GM21825 (cell line): ENCODE results near the gene RGP1.
A peak's percentile ranks its signal among the peaks of the same experiment; 100 is the strongest.

Source experiments
- ATAC-seq: cut with Tn5 transposase; IDR thresholded peaks from one replicate; pipeline ENCODE4 v1.9.1; 2021; ENCODE audit warnings: mild to moderate bottlenecking, moderate library complexity; ENCODE audit not compliant: unreplicated experiment

The RGP1 gene, protein sequence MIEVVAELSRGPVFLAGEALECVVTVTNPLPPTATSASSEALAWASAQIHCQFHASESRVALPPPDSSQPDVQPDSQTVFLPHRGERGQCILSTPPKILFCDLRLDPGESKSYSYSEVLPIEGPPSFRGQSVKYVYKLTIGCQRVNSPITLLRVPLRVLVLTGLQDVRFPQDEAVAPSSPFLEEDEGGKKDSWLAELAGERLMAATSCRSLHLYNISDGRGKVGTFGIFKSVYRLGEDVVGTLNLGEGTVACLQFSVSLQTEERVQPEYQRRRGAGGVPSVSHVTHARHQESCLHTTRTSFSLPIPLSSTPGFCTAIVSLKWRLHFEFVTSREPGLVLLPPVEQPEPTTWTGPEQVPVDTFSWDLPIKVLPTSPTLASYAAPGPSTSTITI

DNA sequence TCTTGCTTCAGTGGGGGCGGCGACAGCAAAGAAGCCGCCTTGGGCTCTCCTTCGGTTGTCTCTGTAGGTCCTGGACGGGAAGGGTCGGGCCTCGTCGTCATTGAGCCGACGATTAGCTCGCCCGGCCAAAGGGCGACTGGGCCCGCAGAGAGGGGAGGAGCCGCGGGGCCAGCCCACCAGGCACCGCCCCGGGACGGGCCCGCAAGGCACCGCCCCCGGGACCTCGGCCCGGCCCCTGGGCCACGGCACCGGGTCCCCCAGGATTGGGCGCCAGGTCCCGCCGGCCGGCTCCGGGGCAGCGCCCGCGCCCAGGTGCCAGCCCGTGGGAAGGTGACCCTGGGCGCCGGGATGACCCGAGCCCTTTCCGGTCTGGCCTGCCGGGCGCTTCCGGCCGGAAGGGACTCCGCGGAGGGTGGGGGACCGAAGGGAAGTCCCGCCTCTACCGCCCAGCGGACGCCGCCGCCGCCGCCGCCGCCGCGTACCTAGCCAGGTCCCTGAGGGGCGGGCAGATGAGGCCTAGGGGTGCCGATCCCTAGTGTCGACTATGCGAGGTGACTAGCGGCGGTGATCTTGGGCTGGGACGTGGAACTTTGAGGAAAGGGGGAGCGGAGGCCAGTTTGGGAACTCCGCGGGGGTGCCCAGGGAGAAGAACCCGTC is at the start of gene RGP1, which contains the start of gene GBA2:
Gene RGP1 (plus strand): TSS at position 430 of the 657 bp plus-strand sequence. CDS start 469 bp downstream, outside the sequence.
Gene GBA2 (minus strand): TSS at position 371 of the 657 bp plus-strand sequence. CDS start 524 bp downstream, outside the sequence.
- ATAC-seq: peak; percentile 73

DNA sequence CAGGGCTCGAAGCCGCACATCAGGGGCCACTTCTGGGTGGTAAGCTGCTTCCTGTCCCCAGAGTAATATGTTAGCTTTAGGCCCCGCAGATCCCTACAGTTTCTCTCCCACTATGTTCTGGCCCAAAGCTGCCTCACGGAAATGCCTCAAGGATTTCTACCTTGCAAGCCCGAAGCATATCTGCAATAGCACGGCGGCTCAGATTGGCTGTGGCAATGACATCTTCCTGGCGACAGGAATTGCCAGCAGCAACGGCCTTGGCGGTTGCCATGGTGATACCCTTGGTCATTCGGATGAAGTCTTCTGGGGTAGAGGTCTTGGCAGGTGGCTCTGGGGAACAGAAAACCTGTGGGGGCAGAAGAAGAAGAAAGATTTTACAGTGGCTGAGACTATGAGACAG is 49.1 kb upstream of the RGP1 start:
- no peak for ATAC-seq

DNA sequence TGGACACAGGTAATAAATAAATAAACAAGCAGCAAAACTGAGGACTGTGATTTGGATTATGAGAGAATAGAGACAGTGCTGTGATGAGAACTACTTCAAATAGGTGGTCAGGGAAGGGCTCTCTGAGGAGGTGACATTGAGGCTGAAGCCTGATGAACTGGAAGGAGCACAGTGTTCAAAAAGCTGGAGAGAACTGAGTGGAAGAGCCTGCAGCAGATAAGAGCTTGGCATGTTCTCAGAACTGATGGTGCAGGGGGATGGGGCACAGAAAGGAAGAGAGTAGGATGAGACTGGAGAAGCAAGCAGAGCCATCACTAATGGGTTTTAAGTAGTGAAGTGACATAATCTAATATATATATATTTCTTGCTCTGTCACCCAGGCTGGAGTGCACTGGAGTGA is 48.1 kb upstream of the RGP1 start:
- no peak for ATAC-seq

DNA sequence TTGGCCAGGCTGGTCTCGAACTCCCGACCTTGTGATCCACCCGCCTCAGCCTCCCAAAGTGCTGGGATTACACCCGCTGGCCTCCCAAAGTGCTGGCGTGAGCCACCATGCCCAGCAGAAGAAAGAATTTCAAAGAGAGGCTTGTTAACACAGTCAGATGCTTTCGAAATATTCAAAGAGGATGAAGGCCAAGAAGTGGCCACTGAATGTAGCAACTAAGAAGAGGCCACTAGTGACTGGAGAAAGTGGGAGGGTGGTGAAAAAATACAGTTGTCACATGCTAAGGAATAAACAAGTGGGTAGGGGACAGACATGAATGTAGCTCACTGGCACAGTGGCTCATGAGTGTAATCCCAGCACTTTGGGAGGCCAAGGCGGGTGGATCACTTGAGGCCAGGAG is 46.4 kb upstream of the RGP1 start:
- ATAC-seq: no peak

DNA sequence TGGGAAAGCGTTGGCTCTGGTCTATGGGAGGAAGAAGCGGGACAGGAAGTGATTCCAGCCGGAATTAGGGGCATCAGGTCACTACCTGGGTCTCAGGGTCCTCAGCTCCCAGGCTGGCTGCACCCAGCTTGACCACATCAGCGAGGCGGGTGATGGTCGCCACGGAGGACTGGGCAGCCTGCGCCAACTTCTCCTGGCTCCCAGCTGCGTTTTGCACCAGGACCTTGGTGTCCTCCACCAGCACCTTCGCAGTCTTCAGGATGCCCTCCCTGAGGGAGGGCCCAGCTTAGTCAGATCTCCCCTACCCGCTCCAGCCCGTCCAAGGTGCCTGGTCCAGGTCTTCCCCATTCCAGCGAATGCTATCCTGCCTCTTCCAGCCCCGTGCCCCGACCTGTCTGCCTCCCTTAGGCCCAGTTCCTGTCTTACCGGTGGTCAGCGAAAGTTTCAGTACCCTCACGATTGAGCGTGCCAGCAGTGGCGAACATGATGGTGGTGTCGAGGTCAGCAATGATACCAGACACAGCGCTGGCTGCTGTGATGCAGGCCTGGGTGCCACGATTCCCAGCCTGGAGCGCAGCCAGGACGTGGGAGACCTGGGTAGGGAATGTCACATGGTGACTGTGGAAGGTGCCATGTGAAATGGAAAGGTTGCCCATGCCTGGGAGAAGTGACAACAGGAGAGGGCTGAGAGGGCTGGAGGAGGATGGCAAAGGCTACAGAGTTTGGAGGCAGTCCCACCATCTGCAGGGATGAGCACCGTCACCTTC is 45.0 kb upstream of the RGP1 start:
- no peak for ATAC-seq

DNA sequence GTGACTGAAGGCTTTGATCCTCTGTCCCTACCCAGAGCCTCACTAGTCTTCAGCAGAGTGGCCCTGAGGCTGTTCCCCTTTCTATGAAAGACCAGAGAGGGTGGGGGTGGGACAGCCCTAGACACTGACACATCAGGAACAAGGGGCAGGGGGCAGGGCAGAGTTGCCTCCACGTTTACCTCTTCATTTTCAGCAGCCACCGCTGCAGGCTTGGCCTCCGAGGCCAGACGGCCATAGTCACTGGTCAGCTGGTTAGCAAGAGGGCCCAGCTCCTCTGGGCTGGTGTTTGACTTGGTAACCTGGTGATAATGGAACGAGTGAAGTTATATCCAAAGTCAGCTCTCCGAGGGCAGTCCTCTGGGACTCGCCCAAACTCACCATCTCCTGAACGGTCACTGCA is 43.7 kb upstream of the RGP1 start:
- ATAC-seq: no peak

DNA sequence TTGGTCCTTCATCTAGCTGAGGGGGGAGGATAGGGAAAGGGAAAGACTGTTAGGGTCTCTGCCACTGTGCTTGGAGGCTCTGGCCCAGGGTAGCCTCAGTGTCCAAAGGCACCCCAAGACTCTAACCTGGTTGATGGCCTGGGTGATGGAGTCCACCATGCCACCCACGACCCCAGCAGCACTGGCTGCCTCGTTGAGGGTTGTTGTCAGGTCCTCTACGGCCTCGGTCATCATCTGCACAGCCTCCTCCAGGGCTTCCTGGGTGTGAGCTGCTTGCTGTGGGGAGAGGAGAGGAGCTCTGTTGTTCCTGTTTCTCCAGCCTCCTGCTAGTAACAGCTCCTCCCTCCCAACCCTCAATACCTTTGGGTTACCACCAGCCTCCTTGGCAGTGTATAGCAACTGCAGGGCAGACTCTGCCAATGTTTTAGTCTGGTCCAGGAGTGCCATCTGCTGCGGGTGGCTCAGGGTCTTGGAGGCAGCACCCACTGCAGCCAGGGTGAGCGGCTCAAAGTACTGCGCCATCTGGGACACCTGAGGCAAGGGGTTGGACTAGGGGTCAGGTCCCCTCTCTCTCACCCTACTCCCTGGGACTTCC is 43.2 kb upstream of the RGP1 start:
- no peak for ATAC-seq

DNA sequence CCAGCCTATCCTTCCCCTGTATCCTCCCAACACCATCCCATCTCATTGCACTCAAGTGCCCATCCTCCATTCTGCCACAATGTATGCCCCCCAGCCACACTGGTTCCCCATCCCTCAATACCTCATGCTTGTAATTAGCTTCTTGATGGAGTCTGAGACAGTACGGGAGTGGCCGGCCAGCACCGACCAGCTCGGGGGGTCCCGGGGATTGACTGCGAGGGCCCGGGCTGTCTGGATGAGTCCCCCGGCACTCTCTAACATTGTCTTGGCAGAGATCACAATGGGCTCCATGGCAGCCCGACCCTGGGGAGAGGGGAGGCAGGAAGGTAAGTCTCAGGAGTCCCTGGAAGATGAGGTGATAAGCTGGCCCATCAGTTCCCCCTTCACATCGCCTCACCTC is 42.1 kb upstream of the RGP1 start:
- no peak for ATAC-seq

DNA sequence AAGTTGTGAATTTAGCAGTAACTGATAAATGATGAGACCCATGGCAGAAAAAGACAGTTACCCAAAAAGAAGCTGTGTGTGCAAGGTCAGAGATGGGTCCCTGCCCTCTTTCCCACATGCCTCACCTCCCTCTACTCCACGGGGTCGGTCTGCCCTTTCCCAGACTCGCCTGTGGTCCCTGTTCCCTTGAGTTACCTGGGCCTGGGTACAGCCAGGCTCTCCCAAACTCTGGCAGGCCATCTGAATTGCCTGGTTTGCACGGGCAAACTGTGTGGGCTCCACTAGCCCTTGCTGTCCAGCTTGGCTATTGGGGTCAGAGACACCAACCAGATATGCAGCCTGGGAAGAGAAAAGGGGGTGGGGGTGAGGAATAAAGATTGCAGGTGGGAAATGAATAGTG is 40.9 kb upstream of the RGP1 start:
- no peak for ATAC-seq

DNA sequence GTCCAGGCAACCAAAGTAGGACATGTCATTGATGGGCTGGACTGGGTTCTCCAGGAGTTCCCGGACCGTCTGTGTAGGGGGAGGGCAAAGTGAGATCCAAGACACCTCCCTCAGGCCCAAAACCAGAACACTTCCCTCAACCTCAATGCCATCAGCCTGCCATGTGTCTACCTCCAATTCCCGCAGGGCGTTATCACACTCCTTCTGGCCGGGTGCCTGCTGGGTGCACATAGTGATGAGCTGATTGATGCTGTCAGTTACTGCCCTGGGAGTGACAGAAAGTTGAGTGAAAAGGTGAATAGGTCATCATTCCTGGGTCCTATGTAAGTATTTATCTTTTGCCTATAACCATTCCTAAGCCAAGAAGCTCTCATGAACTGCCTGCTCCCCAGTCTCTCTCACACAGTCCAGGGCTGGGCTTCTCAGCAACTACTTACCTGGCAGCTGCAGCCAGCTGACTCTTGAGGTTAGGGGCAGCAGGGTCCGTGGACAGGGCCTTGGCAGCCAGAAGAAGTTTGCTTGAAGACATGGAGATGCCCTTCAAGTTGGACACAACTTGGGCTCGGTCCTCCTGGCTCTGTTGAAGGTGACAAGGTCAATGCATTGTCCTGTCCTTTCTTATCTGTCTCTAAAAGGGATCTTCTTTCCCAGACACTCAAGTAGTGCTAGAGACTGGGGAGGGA is 38.1 kb upstream of the RGP1 start:
- ATAC-seq: no peak

DNA sequence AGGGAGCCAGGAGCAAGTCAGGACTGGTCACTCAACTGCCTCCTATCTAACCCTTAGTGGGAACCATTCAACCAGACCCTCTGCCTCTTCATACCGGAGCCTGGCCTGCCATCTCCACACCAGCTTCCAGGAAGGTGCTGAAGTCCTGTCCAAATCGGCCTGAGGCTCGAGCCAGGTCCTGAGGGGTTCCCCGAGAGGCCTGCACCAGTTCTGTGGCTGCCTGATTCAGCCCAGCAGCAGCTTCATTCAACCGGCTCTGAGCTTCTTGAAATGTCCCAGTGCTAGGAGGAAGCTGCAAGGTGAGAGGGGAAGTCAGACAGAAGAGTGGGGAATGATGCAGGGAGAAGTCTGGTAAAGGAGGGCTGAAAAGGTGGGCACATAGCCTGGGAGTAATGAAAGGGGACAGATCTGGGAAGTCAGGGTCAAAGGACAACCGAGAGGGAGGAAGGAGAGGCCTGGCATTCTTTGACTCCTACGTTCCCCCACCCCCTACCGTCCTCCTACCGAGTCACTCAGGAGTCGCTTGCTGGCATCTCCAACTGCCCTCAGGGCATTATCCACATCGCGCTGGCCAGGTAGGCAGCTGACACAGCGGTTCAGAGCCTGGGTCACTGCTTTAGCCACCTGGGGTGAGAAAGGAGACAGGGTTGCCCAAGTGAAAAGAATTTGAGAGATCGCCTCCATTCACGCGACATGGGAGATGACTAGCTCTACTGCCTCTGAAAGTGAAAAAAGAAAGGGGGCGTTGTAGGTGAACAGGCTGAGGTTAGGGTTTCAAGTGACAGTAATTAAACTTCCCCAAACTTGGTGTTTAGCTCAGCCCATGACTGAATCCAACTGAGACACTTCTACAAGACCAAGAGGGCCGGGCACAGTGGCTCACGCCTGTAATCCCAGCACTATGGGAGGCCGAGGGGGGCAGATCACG is 37.3 kb upstream of the RGP1 start:
- ATAC-seq: no peak

DNA sequence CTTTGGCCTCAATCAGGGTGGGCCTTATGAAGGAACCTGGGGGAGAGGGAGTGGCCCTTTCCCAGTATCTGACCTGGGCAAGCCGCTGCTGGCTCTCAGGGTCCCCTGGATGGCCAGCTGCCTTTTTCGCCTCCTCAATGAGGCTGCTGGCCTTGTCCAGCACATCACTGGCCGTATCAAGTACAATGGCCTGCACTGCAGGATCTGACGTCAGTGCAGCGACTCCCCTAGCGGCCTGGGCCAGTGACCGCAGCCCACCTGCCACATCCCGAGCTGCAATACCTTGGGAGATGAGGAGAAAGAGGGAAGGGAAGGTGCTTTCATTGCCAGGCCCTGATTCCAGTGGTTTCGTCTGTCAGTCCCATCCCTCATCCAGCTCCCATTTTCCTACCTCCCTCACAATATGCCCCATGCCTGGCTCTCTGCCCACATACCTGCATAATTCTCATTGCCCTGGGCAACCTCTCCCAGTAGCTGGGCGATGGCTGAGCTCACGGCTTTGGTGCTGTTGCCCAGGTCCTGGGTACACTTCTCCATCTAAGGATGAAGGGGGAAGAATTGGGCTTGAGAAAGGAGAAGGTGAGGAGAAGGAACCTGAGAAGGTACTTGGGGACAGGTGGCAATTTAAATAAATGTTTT is 36.2 kb upstream of the RGP1 start:
- no peak for ATAC-seq

DNA sequence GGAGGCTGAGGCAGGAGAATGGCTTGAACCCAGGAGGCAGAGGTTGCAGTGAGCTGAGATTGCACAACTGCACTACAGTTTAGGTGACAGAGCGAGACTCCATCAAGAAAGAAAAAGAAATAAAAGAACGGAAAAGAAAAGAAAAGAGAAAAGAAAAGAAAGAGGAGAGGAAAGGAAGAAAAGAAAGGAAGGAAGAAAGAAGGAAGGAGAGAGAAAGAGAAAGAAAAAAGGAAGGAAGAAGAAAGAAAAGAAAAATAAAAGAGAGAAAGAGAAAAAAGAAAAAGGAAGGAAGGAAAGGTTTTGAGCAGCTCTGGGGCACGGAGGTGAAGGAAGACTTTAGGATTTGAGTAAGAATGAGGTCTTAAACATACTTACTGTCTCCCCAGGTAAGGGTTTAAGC is 35.5 kb upstream of the RGP1 start:
- ATAC-seq: no peak

DNA sequence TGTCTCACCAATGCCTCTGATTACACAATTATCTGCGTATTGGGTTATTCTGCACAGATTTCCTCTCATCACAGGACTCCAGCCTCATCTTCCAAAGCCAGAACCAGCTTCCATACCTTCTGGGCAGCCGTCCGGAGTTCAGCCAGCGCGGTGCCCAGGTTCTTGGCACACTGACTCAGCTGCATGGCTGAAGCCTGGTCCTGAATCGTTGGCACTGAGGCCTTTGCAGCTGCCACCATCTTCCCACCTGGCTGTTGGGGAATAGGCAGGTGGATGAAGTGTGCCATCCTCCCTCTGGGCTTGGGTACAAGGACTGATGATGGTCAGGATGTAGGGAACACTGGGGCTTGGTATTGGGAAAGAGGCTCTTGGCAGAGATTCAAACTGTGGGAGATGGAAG is 35.0 kb upstream of the RGP1 start:
- no peak for ATAC-seq

DNA sequence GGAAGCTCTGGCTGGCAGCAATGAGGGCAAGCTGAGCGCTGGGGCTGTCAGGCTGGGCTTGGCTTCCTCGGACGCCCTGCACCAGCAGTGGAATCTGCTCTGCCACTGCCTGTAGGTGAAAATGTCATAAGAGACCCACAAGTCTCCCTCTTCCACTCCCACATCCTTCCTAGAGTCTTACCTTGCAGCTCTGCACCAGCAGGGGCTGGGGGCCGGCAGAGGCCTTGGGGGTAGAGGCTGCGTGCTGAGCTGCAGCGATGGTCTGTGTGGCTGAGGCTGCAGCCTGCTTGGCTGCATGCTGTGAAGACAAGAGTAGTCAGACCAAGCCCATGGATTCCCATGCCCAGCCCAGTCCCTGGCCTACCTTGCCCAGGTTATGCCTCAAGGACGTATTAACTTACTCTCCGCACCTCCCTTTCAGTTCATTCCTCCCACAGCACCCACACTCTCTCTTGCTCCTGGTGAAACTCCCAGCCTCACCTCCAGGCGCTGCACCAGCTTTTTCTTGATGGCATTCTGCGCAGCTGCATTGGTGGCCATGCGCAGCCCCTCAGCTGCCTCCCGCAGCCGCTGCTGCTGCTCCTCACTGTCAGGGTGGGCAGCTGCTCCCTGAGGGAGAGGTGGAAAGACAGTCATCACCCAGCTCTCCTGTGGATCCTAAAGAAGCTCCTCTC is 34.4 kb upstream of the RGP1 start:
- ATAC-seq: no peak

DNA sequence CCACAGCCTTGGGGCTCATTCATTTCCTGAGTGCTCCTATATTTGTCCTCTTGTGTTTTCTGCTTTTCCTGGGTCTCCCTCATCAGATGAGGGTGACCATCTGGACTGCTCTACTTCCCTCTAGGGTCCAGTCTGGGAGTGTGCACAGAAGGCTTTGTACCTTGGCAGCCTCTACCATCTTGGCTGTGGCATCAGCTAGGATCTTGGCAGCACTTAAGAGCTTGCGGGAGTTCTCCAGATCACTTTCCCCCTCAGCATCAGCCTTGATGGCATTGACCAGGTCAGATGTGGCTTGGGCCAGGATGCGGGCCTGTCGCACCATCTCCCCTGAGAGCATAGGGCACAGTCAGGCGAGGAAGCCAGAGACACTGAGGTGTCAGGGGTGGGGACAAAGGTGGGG is 32.9 kb upstream of the RGP1 start:
- ATAC-seq: no peak

DNA sequence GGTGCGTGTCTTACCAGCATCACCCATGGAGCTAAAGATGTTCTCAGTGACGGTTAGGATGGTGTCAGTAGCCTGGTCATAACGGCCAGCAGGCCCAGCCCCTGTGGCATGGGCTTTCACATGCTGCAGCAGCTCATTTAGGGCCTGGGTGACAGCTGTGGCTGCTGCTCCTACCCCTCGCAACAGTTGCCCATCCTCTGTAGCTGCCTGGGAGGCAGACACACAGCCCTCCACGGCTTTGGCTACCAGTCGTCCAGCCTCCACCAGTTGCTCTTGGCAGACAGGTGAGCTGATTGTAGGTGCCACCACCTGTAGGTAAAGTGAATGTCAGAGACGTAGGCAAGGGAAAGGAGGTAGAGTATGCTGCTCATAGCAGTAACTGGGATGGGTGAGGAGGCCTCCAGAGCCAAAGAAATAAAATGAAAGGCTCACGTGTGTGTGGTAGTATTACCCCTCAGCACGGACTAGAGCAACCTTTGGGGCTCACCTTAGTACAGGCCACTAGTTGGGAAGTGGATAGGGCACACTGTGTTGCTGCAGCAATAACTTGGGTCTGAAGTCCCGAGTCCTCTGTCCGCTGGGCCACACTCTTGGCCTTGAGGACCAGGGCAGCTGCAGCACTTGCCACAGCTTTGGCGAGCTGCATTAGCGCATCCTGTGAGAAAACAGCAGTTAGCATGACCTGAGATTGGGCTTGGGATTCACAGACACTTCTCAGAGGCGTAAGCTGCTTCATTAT is 31.8 kb upstream of the RGP1 start:
- no peak for ATAC-seq
